HG02840 (cell line): ENCODE results near the gene TBC1D10A.

Source experiments
- ATAC-seq: cut with Tn5 transposase; IDR thresholded peaks from one replicate; pipeline ENCODE4 v1.9.1; 2021; ENCODE audit warnings: mild to moderate bottlenecking, moderate library complexity, moderate number of reproducible peaks; ENCODE audit not compliant: unreplicated experiment, low FRiP score

Gene TBC1D10A

DNA sequence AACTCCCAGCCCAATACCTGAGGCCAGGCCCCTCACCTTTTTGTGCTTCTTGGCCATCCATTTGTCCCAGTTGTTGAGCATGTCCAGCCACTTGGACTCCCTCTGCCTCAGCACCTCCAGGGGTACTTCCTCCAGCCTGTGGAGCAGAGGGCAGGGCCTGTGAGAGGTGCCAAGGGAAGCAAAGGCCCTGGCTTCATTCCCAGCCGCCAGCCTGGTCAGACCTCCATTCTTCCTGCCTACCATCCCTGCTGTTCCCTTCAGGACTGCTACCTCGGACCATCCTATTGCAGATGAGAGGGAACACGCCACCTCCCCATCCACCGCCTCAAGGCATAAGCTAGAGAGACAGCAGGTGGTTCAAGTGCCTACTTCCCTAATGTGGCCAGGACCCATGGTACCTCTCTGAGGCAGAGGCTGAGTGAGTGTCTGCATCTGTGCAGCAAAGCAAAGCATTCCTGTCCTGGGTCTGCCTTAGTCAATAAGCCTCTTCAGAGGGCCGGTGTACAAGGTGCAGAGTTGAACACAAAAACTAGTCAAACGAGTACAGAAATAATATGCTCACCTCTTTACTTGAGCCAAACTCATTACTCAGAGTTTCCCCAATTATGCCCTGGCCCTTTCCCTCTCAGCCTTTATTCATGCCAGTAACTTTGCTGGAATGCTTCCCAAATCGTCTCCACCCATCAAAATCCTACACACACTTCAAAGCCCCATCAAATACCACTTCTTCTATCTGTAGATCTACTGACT, 22.1 kb downstream of the TBC1D10A start:
- ATAC-seq, result no peak

DNA sequence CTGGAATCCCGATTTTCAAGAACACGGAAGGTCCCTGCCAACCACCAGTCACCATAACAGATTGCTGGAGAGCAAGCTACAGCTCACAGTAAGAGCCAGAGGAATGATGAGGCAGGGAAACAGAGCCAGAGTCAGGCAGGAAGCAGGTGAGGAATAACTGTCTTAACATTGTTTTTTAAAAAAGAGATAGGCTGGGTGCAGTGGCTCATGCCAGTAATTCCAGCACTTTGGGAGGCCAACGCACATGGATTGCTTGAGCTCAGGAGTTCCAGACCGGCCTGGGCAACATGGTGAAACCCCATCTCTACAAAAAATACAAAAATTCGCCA, 24.0 kb downstream of the TBC1D10A start:
- no peak for ATAC-seq

DNA sequence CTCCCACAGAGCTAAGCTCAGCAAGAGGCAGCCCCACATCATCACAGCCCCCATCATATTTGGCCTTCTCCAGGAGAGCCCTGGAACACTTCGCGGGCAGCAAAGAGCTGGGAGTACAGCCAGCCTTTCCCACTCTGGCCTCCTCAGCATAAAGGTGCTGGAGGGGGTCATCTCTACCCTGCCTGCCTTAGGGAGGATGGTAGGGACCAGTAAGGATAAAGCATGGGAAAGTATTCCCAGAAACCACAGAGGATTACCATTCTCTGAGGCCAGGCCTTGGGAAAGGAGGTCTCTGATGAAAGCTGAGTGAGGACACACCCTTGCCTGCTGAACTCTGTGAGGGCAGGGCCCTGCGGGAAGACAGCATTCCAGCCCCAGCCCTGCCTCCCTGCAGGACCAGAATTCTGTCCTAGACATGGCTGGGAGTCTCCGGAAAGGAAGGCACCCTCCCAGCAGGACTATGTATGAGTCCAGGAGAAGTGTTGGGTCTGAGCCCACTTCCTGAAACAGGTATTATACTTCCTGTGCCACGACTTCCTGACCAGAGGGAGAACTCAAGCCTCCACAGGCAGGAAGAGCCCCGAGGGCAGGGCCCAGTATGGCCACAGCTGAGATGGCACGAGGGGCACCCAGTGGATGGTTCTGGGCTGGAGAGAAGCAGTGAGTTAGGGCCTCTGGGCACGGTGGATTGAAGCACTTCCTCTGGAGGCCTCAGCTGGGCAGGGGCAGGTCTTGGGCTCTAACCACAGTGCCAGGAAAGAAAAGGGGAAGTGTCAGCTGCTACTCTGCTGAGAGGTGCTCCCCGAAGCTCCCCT, 24.5 kb downstream of the TBC1D10A start:
- ATAC-seq, result no peak

DNA sequence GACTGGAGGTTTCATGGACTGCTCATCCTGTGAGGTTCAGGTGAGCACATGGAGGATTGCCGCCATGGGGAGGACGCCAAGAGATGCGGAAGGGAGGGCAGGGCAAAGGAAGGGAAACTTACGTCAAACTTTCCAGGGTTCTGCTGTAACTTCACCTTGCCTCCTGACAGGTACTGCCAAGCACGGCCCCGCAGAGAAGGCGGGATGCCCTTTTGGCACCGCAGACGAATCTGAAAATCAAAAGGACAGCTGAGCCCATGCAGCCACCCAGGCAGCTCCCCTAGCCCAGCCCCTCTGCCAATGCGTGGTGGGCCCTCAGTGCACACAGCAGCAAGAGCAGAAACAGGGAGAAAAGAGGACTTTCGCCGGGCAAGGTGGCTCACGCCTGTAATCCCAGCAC, 27.4 kb downstream of the TBC1D10A start:
- no peak for ATAC-seq

DNA sequence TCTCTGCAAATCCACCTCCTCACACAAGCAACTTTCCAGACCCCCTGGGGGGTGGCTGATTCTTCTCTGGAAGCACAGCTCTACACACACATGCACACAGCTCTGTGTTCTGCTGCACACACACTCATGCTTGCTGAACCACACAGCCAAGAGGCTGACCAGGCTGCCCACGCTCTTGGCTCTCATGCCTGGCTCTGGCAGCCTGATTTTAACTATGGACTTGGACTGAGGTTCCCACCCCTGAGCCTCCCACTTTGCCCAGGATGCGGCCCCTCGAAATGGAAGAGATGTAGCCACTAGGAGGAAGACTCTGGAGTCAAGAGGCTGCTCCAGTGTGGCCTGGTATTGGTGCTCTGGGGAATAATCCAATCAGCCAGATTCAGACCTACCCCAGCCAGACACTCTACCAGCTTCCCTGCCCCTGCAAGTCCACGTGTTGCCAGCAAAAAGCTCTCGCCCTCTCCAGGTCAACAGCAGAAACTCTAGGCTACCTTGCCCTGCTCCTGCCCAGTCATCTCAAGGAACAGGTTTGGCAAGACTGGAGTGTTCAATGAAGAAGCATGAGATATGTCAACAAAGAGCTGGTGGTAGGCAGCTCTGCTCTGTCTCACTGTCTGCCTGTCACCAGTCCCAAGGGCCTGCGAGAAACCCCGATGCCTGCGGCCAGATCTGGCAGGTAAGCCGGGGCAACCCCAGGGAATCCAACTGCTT, 28.6 kb downstream of the TBC1D10A start:
- ATAC-seq, result no peak

DNA sequence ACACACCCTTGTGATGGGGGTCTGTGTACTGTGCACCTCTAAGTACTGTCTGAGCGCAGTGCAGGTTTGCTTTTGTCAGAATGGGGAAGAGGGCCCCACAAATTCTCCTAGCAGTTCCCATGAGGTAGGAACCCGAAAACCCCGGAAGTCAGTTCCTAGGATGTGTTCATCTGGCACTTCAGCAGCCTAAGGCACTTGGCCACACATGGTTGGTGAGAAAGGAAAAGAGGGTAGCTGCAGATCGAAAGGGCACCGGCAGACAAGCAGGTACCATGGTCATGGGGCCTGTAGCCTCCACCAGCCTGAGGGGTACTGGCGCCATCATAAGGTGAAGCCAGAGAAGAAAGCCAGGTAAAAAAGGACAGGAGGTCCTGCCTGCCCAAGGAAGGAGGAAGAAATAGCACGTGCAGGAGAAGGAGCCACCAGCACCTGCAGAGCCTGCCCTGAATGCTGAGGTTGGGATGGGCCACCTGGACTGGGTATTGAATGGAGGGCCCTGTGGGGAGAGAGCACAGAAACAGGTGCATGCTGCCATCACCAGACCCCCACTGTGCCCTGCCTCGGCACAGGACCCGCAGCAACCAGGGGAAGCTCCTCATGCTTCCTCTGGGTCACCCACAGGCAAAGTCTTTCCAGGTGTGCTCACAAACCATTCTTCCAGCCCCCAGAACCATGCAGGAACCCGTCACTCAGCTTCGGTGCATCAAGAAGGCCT, 29.3 kb downstream of the TBC1D10A start:
- no peak for ATAC-seq

DNA sequence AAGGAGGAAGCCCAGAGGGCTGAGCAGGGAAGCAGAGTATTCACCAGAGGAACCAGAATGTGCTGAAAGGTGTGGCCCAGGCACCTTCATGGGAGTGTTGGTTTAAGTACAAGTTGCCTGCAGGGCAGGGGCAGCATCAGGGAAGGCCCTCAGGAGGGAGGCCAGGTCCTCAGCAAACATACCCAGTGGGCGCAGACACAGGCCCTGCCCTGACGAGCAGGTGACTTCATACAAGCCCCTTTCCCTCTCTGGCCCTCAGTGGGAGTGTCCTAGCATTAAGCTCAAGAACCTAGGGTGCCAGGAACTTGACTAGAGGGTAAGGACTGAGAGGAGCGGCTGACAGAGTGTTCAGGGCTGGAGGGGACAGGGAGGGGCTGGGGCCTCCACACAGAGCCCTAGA, 29.9 kb downstream of the TBC1D10A start:
- ATAC-seq, result no peak

DNA sequence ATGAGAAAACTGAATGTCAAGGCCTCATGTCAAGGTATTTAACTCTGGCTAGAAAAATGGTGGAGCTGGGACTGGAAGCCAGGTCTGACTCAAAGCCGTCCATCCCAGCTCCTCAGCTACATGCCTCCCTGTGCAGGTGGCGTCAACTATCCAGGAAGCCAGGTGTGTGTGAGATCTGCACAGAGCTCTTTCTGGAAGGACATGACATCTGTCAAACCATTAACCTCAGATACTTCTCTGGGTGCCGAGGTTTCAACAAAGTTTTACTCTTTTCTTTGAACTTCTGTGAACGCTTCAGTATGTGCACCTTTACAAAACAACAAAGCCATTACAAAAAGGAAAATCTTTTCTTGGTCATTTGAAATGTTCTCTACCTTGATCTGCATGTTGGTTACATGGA, 30.4 kb downstream of the TBC1D10A start:
- ATAC-seq, result no peak

DNA sequence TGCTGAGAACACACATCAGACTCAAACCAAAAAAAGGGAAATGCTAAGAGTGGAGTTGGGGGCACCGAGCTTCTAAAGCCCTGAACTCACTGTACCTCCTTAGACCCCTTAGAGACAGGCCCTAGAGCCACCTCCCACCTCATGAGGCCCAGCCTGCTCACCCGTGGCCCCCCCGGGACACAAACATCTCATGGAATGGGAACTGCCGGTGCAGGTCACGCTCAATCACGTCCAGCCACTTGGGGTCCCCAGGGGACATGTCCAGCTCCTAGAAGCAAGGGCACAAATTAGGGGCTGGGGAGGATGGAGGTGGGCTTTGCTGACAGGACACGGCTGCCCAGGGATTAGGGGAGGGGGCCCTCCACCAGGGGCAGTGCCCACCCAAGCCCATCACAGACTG, 31.2 kb downstream of the TBC1D10A start:
- no peak for ATAC-seq

DNA sequence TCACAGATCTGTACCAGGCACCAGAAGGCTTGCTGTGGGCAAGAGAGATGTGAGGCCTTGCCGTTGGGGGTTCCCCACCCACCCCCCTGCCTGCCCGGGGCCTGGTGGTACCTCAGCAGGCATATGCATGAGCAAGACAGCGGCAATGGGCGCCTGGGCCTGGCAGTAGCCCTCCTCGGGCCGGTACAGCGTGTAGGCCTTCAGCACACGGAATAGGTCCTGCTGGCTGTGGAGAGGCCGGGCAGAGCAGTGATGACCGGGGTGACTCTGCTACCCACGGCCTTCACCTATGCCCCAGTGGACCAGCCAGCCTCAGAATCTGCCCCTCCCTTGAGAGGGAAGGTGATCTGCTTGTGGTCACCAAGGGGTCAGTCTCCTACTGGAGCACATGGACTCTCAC, 31.9 kb downstream of the TBC1D10A start:
- no peak for ATAC-seq

DNA sequence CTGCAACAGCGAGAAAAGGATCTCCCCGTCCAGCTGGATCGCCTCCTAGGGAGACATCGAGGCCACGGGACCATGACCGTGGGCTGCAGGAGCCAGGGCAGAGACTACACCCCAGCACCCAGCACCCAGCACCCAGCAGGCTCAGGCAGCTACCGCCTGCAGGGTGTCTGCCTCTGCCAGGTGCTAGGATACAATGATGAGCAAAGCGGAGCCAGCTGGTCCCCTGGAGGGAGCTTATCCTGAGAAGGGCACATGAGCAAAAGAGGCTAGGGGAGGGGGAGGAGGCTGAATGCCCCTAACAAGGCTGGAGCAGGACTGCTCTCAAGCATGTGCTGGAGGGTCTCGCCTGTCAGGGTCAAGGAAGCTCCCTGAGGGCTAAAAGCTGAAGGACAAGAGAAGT, 32.7 kb downstream of the TBC1D10A start:
- no peak for ATAC-seq

DNA sequence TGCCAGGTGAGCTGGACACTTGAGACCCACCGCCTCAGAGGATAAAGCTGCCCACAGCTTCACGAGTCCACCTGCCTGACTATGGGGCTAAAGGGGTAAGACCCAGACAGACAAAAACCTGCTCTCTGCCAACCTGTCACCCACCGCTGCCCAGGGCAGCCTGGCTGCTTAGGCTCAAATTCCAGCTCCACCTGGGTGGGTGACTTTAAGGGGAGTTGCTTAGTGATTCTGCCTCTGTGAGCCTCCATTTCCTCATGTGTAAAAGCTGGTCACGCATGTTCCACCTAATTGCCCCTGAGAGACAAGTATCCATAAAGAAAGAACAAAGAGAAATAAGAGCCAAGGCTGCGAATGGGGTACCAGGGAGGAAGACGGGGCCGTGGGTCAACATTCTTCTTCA, 33.7 kb downstream of the TBC1D10A start:
- no peak for ATAC-seq

DNA sequence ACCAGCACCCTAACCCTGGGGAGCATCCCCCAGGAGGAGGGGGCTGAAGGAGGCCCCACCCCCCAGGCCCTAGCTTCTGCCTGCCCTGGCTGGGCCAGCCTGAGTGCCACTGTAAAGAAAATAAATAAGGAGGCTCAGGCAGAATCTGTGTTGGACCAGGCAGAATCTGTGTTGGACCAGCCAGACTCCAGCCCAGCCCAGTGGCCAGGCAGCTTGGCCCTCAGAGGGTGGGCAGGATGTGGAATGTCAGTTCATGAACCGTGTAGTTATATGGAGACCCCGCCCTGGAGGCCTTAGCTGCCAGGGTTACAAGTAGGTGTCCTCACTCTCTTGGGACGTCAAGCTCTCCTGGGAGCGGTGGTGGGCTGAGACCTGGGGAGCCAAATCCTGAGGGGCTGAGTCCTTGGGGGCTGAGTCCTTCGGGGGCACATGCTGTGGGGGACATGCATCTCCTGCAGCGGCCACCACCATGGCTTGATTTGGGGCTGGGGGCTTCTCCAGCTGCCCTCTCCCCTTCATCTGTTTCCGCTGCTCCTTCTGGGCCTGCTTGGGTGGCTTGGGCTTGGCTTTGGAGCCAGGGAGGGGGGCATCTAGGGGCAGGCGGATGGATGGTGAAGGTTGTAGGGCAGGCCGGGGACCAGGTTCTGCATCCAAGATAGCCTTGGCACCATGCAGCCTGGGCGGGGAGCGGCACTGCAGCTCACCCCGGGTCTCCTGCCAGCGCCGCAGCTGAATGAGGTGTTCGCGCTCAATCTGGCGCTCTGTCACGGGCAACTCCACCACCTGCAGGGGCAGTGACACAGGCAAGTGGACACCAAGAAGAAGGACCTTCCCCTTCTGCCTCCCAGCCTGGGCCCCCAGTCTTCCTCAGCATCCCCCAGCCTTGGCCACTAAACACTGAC, 34.4 kb downstream of the TBC1D10A start:
- no peak for ATAC-seq

DNA sequence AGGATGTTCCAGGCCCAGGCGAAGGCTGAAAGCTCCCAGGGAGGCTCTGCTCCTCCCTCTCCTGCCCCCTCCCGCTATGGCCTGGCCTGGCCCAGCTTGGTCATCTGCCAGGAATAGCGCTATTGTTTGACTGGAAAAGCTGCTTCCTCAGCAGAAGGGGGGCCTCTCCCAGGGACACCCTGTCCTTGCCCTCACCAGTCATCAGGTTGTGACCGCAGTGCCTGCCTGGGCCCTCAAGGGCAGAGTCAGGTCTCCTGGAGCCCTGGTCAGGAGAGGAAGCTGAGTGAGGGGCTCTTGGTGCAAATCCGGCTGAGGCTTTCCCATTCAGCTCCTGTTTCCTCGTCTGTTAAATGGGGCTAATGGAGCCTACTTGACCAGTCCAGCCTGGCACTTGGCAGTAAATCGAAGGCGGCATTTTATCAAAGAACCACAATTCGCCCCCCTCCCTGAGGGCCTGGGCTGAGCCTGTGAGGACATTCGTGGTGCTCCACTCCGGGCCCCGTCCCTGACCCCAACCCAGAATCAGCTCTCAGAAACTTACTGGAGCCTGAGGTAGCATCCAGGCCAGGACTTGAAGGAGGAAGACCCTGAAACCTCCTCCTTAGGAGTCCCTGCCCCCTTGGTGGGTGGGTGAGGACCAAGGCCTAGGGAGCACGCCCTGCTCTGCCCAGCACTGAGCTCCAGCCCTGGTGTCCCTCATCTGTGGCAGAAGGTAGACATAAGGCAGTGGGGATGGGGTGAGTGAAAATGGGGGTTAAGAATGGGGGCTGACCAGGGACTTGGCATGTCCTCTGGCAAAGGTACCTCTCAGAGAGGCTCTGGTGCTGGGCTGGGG, 35.5 kb downstream of the TBC1D10A start:
- no peak for ATAC-seq

DNA sequence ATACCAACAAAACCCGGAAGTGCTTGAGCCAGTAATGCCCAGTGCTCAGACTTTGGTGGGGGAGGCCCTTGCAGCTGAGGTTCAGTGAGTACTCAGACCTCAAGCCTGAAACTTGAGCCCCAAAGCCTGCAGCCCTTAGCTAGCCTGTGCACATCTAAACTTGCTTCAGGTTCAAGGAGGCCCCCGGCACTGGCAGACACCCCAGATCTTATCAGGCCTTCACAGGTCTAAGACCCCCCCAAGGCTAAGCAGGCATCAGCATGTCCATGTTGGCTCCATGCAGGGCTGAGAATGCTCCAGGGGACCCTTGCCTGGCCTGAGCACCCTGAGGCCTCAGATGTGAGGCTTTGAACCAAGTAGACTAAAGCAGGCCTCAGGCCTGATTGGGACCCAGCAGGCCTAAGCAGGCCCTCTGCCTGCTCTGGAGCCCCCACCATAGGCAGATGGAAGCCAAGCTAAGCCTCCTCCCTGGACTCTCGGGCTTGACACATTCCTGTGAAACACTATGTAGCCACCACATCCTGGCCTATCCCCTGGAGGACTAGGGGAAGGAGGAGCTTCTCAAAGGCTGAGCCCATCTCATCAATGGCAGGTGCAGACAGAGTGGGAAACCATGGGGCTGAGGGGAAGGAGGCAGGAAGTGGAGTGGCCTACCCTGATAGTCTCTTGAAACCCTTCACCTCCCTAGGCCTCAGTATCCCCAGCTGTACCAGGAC, 36.2 kb downstream of the TBC1D10A start:
- no peak for ATAC-seq

DNA sequence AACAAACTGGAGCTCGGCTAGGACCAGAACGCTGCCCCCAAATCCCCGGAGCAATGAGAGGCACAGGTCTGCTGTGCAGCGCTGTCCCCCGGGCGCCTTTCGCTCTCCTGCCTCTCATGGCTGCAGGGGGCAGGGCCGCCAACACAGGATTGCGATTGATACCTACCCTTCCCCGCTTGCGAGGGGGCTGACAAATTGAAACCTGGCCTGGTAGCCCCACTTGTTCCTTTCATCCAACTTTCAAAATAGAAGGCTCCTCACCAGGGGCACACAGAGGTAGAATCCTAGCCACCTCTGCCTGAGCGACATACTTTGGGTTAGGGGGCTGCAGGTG, 36.8 kb downstream of the TBC1D10A start:
- peak; percentile 9 for ATAC-seq

DNA sequence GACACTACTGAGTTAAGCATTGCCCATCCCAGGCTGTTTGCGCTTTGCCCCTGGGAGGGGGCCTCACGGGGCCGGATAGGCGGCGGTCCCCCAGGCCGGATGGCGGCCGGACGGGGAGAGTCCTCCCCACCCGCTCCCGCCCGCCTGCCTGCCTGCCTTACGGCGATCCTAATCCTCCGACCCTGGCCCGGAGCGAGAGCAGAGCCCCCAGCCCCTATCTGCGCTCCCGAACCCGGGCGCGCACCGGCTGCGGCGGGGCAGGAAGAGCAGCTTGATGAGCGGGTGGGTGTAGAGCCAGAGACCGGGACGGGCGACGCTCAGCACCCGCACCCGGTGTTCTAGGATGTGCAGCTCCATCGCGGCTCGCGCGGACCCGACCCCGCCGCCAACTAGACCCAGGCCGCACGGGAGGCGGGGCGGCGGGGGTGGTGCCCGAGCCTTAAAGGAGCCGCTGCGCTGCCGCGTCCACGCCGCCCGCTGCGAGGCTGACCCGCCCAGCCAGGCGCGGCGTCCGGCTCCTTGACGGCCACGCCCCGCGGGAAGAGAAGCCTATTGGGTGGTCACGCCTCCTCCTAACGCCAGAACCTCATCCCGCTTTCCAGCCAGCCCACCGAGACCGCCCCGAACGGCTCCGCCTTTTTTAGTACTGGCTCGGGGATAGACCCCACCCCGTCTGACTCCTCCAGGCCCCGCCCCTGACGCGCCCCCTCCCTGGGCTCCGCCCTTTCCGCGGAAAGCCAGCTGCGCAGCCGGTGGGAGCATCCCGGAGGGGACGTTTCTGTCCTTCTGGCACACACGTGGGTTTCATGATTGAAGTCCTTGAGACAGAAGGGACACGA, 37.4 kb downstream of the TBC1D10A start, which contains the start of gene CASTOR1:
Gene CASTOR1 (minus strand): TSS at position 365 of the 839 bp plus-strand sequence. CDS start 8 bp downstream, at position 357.
- ATAC-seq, result peak; percentile 71
